ENCODE data around the gene HDAC4.

Gene HDAC4

GRCh38 chr2:239393941-239394340 is 6.9 kb downstream of the HDAC4 start:
- H3K27me3 ChIP-seq (ENCODE audit: control insufficient read depth in 1 of 2, insufficient read depth in 2 of 2, low read length in 2 of 2): no peaks in the 10 kb centered on the region

GRCh38 chr2:239393388-239393940 is 7.4 kb downstream of the HDAC4 start:
- H3K9ac ChIP-seq (ENCODE audit: low read length): no peak overlapping the region
- no peak overlapping the region for H3K4me3 ChIP-seq (ENCODE audit: low read depth in 1 of 2, low read length in 2 of 2)
- H3K36me3 ChIP-seq (ENCODE audit: insufficient read depth, low read length): peaks cover 11% of the 10 kb centered on the region
- H3K4me1 ChIP-seq (ENCODE audit: insufficient read depth, low read length): peaks cover 67% of the 10 kb centered on the region
- H3K27me3 ChIP-seq (ENCODE audit: control insufficient read depth in 1 of 2, insufficient read depth in 2 of 2, low read length in 2 of 2): no peaks in the 10 kb centered on the region
- no peak overlapping the region for H3K27ac ChIP-seq (ENCODE audit: low read depth, low read length)
- no peaks in the 10 kb centered on the region for H3K9me3 ChIP-seq (ENCODE audit: low read length)

More at GRCh38 chr2:239393941-239394340, 6.9 kb downstream of the HDAC4 start:
- no peak overlapping the region for H3K27ac ChIP-seq (ENCODE audit: low read depth, low read length)
- no peak overlapping the region for H3K4me3 ChIP-seq (ENCODE audit: low read depth in 1 of 2, low read length in 2 of 2)
- no peaks in the 10 kb centered on the region for H3K9me3 ChIP-seq (ENCODE audit: low read length)
- peaks cover 6% of the 10 kb centered on the region for H3K36me3 ChIP-seq (ENCODE audit: insufficient read depth, low read length)
- H3K9ac ChIP-seq (ENCODE audit: low read length): no peak overlapping the region
- peaks cover 72% of the 10 kb centered on the region for H3K4me1 ChIP-seq (ENCODE audit: insufficient read depth, low read length)

GRCh38 chr2:239392688-239393387 is 8.0 kb downstream of the HDAC4 start:
- Histone ChIP-seq H3K36me3 (ENCODE audit: insufficient read depth, low read length) (peaks cover 12% of the 10 kb centered on the region), H3K9me3 (ENCODE audit: low read length) (no peaks in the 10 kb centered on the region), H3K27ac (ENCODE audit: low read depth, low read length) (no peak overlapping the region), H3K4me3 (ENCODE audit: low read depth in 1 of 2, low read length in 2 of 2) (no peak overlapping the region), H3K27me3 (ENCODE audit: control insufficient read depth in 1 of 2, insufficient read depth in 2 of 2, low read length in 2 of 2) (no peaks in the 10 kb centered on the region), H3K9ac (ENCODE audit: low read length) (no peak overlapping the region), H3K4me1 (ENCODE audit: insufficient read depth, low read length) (peaks cover 62% of the 10 kb centered on the region)

GRCh38 chr2:239392072-239392357 is 8.8 kb downstream of the HDAC4 start:
- Histone ChIP-seq H3K9me3 (ENCODE audit: low read length) (no peaks in the 10 kb centered on the region), H3K36me3 (ENCODE audit: insufficient read depth, low read length) (peaks cover 12% of the 10 kb centered on the region), H3K4me1 (ENCODE audit: insufficient read depth, low read length) (peaks cover 55% of the 10 kb centered on the region), H3K9ac (ENCODE audit: low read length) (no peak overlapping the region), H3K4me3 (ENCODE audit: low read depth in 1 of 2, low read length in 2 of 2) (no peak overlapping the region), H3K27me3 (ENCODE audit: control insufficient read depth in 1 of 2, insufficient read depth in 2 of 2, low read length in 2 of 2) (no peaks in the 10 kb centered on the region), H3K27ac (ENCODE audit: low read depth, low read length) (no peak overlapping the region)

- no peak overlapping the region for H3K4me3 ChIP-seq (ENCODE audit: low read depth in 1 of 2, low read length in 2 of 2)
- no peak overlapping the region for H3K27ac ChIP-seq (ENCODE audit: low read depth, low read length)
Measured at GRCh38 chr2:239391286-239392071, 9.3 kb downstream of the HDAC4 start.

GRCh38 chr2:239390546-239391285 is 10.1 kb downstream of the HDAC4 start:
- H3K4me3 ChIP-seq (ENCODE audit: low read depth in 1 of 2, low read length in 2 of 2): no peak overlapping the region
- H3K36me3 ChIP-seq (ENCODE audit: insufficient read depth, low read length): peaks cover 12% of the 10 kb centered on the region
- H3K27me3 ChIP-seq (ENCODE audit: control insufficient read depth in 1 of 2, insufficient read depth in 2 of 2, low read length in 2 of 2): no peaks in the 10 kb centered on the region

More at GRCh38 chr2:239391286-239392071, 9.3 kb downstream of the HDAC4 start:
- Histone ChIP-seq H3K36me3 (ENCODE audit: insufficient read depth, low read length) (peaks cover 12% of the 10 kb centered on the region), H3K9ac (ENCODE audit: low read length) (no peak overlapping the region), H3K27me3 (ENCODE audit: control insufficient read depth in 1 of 2, insufficient read depth in 2 of 2, low read length in 2 of 2) (no peaks in the 10 kb centered on the region), H3K9me3 (ENCODE audit: low read length) (no peaks in the 10 kb centered on the region), H3K4me1 (ENCODE audit: insufficient read depth, low read length) (peaks cover 58% of the 10 kb centered on the region)

GRCh38 chr2:239389414-239390329 is 11.1 kb downstream of the HDAC4 start:
- Histone ChIP-seq H3K27ac (ENCODE audit: low read depth, low read length) (no peak overlapping the region), H3K9me3 (ENCODE audit: low read length) (no peaks in the 10 kb centered on the region), H3K36me3 (ENCODE audit: insufficient read depth, low read length) (peaks cover 12% of the 10 kb centered on the region), H3K4me1 (ENCODE audit: insufficient read depth, low read length) (peaks cover 42% of the 10 kb centered on the region), H3K4me3 (ENCODE audit: low read depth in 1 of 2, low read length in 2 of 2) (no peak overlapping the region), H3K27me3 (ENCODE audit: control insufficient read depth in 1 of 2, insufficient read depth in 2 of 2, low read length in 2 of 2) (no peaks in the 10 kb centered on the region), H3K9ac (ENCODE audit: low read length) (no peak overlapping the region)

More at GRCh38 chr2:239390546-239391285, 10.1 kb downstream of the HDAC4 start:
- Histone ChIP-seq H3K9ac (ENCODE audit: low read length) (no peak overlapping the region), H3K27ac (ENCODE audit: low read depth, low read length) (no peak overlapping the region), H3K9me3 (ENCODE audit: low read length) (no peaks in the 10 kb centered on the region), H3K4me1 (ENCODE audit: insufficient read depth, low read length) (peaks cover 53% of the 10 kb centered on the region)

- Histone ChIP-seq H3K9ac (ENCODE audit: low read length) (no peak overlapping the region), H3K36me3 (ENCODE audit: insufficient read depth, low read length) (peaks cover 12% of the 10 kb centered on the region), H3K27me3 (ENCODE audit: control insufficient read depth in 1 of 2, insufficient read depth in 2 of 2, low read length in 2 of 2) (no peaks in the 10 kb centered on the region), H3K27ac (ENCODE audit: low read depth, low read length) (no peak overlapping the region), H3K4me3 (ENCODE audit: low read depth in 1 of 2, low read length in 2 of 2) (no peak overlapping the region), H3K9me3 (ENCODE audit: low read length) (no peaks in the 10 kb centered on the region), H3K4me1 (ENCODE audit: insufficient read depth, low read length) (peaks cover 31% of the 10 kb centered on the region)
Measured at GRCh38 chr2:239388236-239389151, 12.3 kb downstream of the HDAC4 start.

GRCh38 chr2:239387811-239388210 is 13.0 kb downstream of the HDAC4 start:
- H3K9ac ChIP-seq (ENCODE audit: low read length): no peak overlapping the region
- H3K27me3 ChIP-seq (ENCODE audit: control insufficient read depth in 1 of 2, insufficient read depth in 2 of 2, low read length in 2 of 2): no peaks in the 10 kb centered on the region
- H3K4me3 ChIP-seq (ENCODE audit: low read depth in 1 of 2, low read length in 2 of 2): no peak overlapping the region
- H3K27ac ChIP-seq (ENCODE audit: low read depth, low read length): no peak overlapping the region
- H3K9me3 ChIP-seq (ENCODE audit: low read length): no peaks in the 10 kb centered on the region
- H3K4me1 ChIP-seq (ENCODE audit: insufficient read depth, low read length): peaks cover 25% of the 10 kb centered on the region
- peaks cover 12% of the 10 kb centered on the region for H3K36me3 ChIP-seq (ENCODE audit: insufficient read depth, low read length)

GRCh38 chr2:239386872-239387445 is 13.9 kb downstream of the HDAC4 start:
- Histone ChIP-seq H3K9me3 (ENCODE audit: low read length) (no peaks in the 10 kb centered on the region), H3K27me3 (ENCODE audit: control insufficient read depth in 1 of 2, insufficient read depth in 2 of 2, low read length in 2 of 2) (no peaks in the 10 kb centered on the region), H3K9ac (ENCODE audit: low read length) (no peak overlapping the region), H3K4me1 (ENCODE audit: insufficient read depth, low read length) (peaks cover 19% of the 10 kb centered on the region), H3K27ac (ENCODE audit: low read depth, low read length) (no peak overlapping the region), H3K36me3 (ENCODE audit: insufficient read depth, low read length) (peaks cover 12% of the 10 kb centered on the region), H3K4me3 (ENCODE audit: low read depth in 1 of 2, low read length in 2 of 2) (no peak overlapping the region)
